ENCODE measurements around the gene RIMKLB. TPM values are rescaled to one million over a fixed set of nuclear protein-coding genes. Genes with fewer than 3 reads are reported as not detected.

RIMKLB gene
- total RNA-seq, 2 experiments from 2014 or later: 4.6 to 4.9 TPM

- Mint-ChIP-seq H3K27ac (no peak overlapping the region), H3K27me3 (peaks cover 4% of the 10 kb centered on the region), H3K9me3 (peaks cover 4% of the 10 kb centered on the region), H3K36me3 (no peaks in the 10 kb centered on the region), H3K4me1 (ENCODE audit: low read depth) (peaks cover 3% of the 10 kb centered on the region), H3K4me3 (no peak overlapping the region)
- CTCF ChIA-PET: no interaction called here
- intact Hi-C loops (cut with micrococcal nuclease): no loop called here
- POLR2A ChIA-PET: no interaction called here
- no peak for DNase-seq
Observed at GRCh38 chr12:8827551-8828256, 129.9 kb downstream of the RIMKLB start.

- intact Hi-C loops (cut with micrococcal nuclease): no loop called here
- ChIA-PET POLR2A (no interaction called here), CTCF (no interaction called here)
- H3K27ac Mint-ChIP-seq: no peak overlapping the region
- H3K4me1 Mint-ChIP-seq (ENCODE audit: low read depth): peaks cover 3% of the 10 kb centered on the region
- peaks cover 4% of the 10 kb centered on the region for H3K27me3 Mint-ChIP-seq
- no peak overlapping the region for H3K4me3 Mint-ChIP-seq
- no peak for DNase-seq
- H3K36me3 Mint-ChIP-seq: no peaks in the 10 kb centered on the region
- peaks cover 4% of the 10 kb centered on the region for H3K9me3 Mint-ChIP-seq
Observed at GRCh38 chr12:8828257-8829124, 130.7 kb downstream of the RIMKLB start.

GRCh38 chr12:8829125-8829518 lies 131.3 kb downstream of the RIMKLB start:
- no peak overlapping the region for H3K4me3 Mint-ChIP-seq
- H3K36me3 Mint-ChIP-seq: no peaks in the 10 kb centered on the region
- no peak overlapping the region for H3K27ac Mint-ChIP-seq
- no peak for DNase-seq
- ChIA-PET CTCF (no interaction called here), POLR2A (no interaction called here)
- H3K27me3 Mint-ChIP-seq: peaks cover 4% of the 10 kb centered on the region
- peaks cover 3% of the 10 kb centered on the region for H3K4me1 Mint-ChIP-seq (ENCODE audit: low read depth)
- peaks cover 4% of the 10 kb centered on the region for H3K9me3 Mint-ChIP-seq
- intact Hi-C loops (cut with micrococcal nuclease): no loop called here

GRCh38 chr12:8829621-8830020 lies 131.8 kb downstream of the RIMKLB start:
- ChIA-PET POLR2A (no interaction called here), CTCF (no interaction called here)
- H3K4me3 Mint-ChIP-seq: no peak overlapping the region
- no peaks in the 10 kb centered on the region for H3K36me3 Mint-ChIP-seq
- DNase-seq: no peak
- no peak overlapping the region for H3K27ac Mint-ChIP-seq
- peaks cover 4% of the 10 kb centered on the region for H3K27me3 Mint-ChIP-seq
- peaks cover 3% of the 10 kb centered on the region for H3K4me1 Mint-ChIP-seq (ENCODE audit: low read depth)
- intact Hi-C loops (cut with micrococcal nuclease): no loop called here
- H3K9me3 Mint-ChIP-seq: peaks cover 4% of the 10 kb centered on the region

GRCh38 chr12:8831116-8831515 lies 133.3 kb downstream of the RIMKLB start:
- H3K27ac Mint-ChIP-seq: no peak overlapping the region
- POLR2A ChIA-PET: no interaction called here
- CTCF ChIA-PET: no interaction called here

GRCh38 chr12:8832500-8832899 lies 134.7 kb downstream of the RIMKLB start:
- Mint-ChIP-seq H3K9me3 (no peaks in the 10 kb centered on the region), H3K36me3 (no peaks in the 10 kb centered on the region), H3K27ac (no peak overlapping the region), H3K4me3 (no peak overlapping the region), H3K4me1 (ENCODE audit: low read depth) (peaks cover under 1% of the 10 kb centered on the region), H3K27me3 (peaks cover 7% of the 10 kb centered on the region)
- DNase-seq: no peak
- ChIA-PET POLR2A (no interaction called here), CTCF (no interaction called here)
- intact Hi-C loops (cut with micrococcal nuclease): no loop called here

More at GRCh38 chr12:8831116-8831515, 133.3 kb downstream of the RIMKLB start:
- Mint-ChIP-seq H3K9me3 (no peaks in the 10 kb centered on the region), H3K4me1 (ENCODE audit: low read depth) (peaks cover 3% of the 10 kb centered on the region), H3K36me3 (no peaks in the 10 kb centered on the region), H3K27me3 (peaks cover 6% of the 10 kb centered on the region), H3K4me3 (no peak overlapping the region)
- no peak for DNase-seq
- intact Hi-C loops (cut with micrococcal nuclease): no loop called here

Other genes with a start within 250 kb of the RIMKLB start
- not detected for gene CLEC6A, start 242.0 kb upstream of the RIMKLB start, total RNA-seq
- not detected for gene CLEC4D, start 184.5 kb upstream of the RIMKLB start, total RNA-seq
- gene CLEC4E, start 157.1 kb upstream of the RIMKLB start, total RNA-seq: not detected
- not detected for gene AICDA, start 85.1 kb upstream of the RIMKLB start, total RNA-seq
- gene MFAP5, start 35.2 kb upstream of the RIMKLB start, total RNA-seq: not detected
- gene A2ML1, start 124.6 kb downstream of the RIMKLB start, total RNA-seq: not detected
- gene PHC1, start 216.5 kb downstream of the RIMKLB start, total RNA-seq: 10 to 100 TPM; 21.6 to 24.0 TPM

Measured in activated CD4-positive, alpha-beta memory T cell treated with anti-CD3 and anti-CD28 coated beads for 36 hours (primary cell).